Measurements from ENCODE around the gene MGAT5.

The MGAT5 gene

GRCh38 chr2:134411828-134412638, 158.2 kb downstream of the MGAT5 start:
- no peaks in the 10 kb centered on the region for H3K9me3 ChIP-seq
- H3K4me1 ChIP-seq = peaks cover 9% of the 10 kb centered on the region
- H3K27me3 ChIP-seq (ENCODE audit: low read depth) = no peaks in the 10 kb centered on the region
- in situ Hi-C loops (cut with MboI; ENCODE audit: low sequenced_read_pairs) = loop anchor here (5.0 to 25.0 kb wide), 2 partner anchors 295 to 525 kb away; no protein-coding TSS in a partner anchor
- peak; percentile 62 to 71 for DNase-seq (ENCODE audit: low spot score in 2 of 2)
- H3K4me3 ChIP-seq = no peak overlapping the region
- H3K36me3 ChIP-seq (replicated peaks) = no peaks in the 10 kb centered on the region

GRCh38 chr2:134412639-134412999, 158.7 kb downstream of the MGAT5 start:
- Histone ChIP-seq H3K4me1 (peaks cover 9% of the 10 kb centered on the region), H3K9me3 (no peaks in the 10 kb centered on the region), H3K4me3 (no peak overlapping the region), H3K36me3 (replicated peaks) (no peaks in the 10 kb centered on the region), H3K27me3 (ENCODE audit: low read depth) (no peaks in the 10 kb centered on the region)
- in situ Hi-C loops (cut with MboI; ENCODE audit: low sequenced_read_pairs) = loop anchor here (5.0 to 25.0 kb wide), 2 partner anchors 295 to 525 kb away; no protein-coding TSS in a partner anchor
- no peak for DNase-seq (ENCODE audit: low spot score in 2 of 2)

GRCh38 chr2:134413430-134413829, 159.6 kb downstream of the MGAT5 start:
- in situ Hi-C loops (cut with MboI; ENCODE audit: low sequenced_read_pairs) = loop anchor here (5.0 to 25.0 kb wide), 2 partner anchors 296 to 526 kb away; no protein-coding TSS in a partner anchor
- H3K36me3 ChIP-seq (replicated peaks) = no peaks in the 10 kb centered on the region
- H3K4me1 ChIP-seq = peaks cover 9% of the 10 kb centered on the region
- no peak overlapping the region for H3K4me3 ChIP-seq
- H3K9me3 ChIP-seq = no peaks in the 10 kb centered on the region
- DNase-seq (ENCODE audit: low spot score in 2 of 2) = no peak
- no peaks in the 10 kb centered on the region for H3K27me3 ChIP-seq (ENCODE audit: low read depth)

GRCh38 chr2:134413912-134414311, 160.0 kb downstream of the MGAT5 start:
- Histone ChIP-seq H3K36me3 (replicated peaks) (no peaks in the 10 kb centered on the region), H3K9me3 (no peaks in the 10 kb centered on the region), H3K4me1 (peaks cover 5% of the 10 kb centered on the region), H3K27me3 (ENCODE audit: low read depth) (no peaks in the 10 kb centered on the region), H3K4me3 (no peak overlapping the region)
- in situ Hi-C loops (cut with MboI; ENCODE audit: low sequenced_read_pairs) = loop anchor here (5.0 to 25.0 kb wide), 2 partner anchors 297 to 527 kb away; no protein-coding TSS in a partner anchor
- DNase-seq (ENCODE audit: low spot score in 2 of 2) = no peak

GRCh38 chr2:134416018-134416417, 162.1 kb downstream of the MGAT5 start:
- no peak overlapping the region for H3K4me3 ChIP-seq

GRCh38 chr2:134416637-134417036, 162.8 kb downstream of the MGAT5 start:
- Histone ChIP-seq H3K4me3 (no peak overlapping the region), H3K27me3 (ENCODE audit: low read depth) (no peaks in the 10 kb centered on the region), H3K9me3 (no peaks in the 10 kb centered on the region), H3K4me1 (no peaks in the 10 kb centered on the region), H3K36me3 (replicated peaks) (no peaks in the 10 kb centered on the region)
- in situ Hi-C loops (cut with MboI; ENCODE audit: low sequenced_read_pairs) = loop anchor here (25.0 kb wide), 1 partner anchor 529 kb away; no protein-coding TSS in a partner anchor
- DNase-seq (ENCODE audit: low spot score in 2 of 2) = no peak

More at GRCh38 chr2:134416018-134416417, 162.1 kb downstream of the MGAT5 start:
- in situ Hi-C loops (cut with MboI; ENCODE audit: low sequenced_read_pairs) = loop anchor here (25.0 kb wide), 1 partner anchor 529 kb away; no protein-coding TSS in a partner anchor
- H3K27me3 ChIP-seq (ENCODE audit: low read depth) = no peaks in the 10 kb centered on the region
- no peak for DNase-seq (ENCODE audit: low spot score in 2 of 2)
- H3K4me1 ChIP-seq = no peaks in the 10 kb centered on the region
- no peaks in the 10 kb centered on the region for H3K9me3 ChIP-seq
- H3K36me3 ChIP-seq (replicated peaks) = no peaks in the 10 kb centered on the region

- Histone ChIP-seq H3K4me1 (no peaks in the 10 kb centered on the region), H3K4me3 (no peak overlapping the region), H3K36me3 (replicated peaks) (no peaks in the 10 kb centered on the region), H3K27me3 (ENCODE audit: low read depth) (no peaks in the 10 kb centered on the region), H3K9me3 (no peaks in the 10 kb centered on the region)
- DNase-seq (ENCODE audit: low spot score in 2 of 2) = no peak
- in situ Hi-C loops (cut with MboI; ENCODE audit: low sequenced_read_pairs) = loop anchor here (25.0 kb wide), 1 partner anchor 531 kb away; no protein-coding TSS in a partner anchor
Observed at GRCh38 chr2:134417968-134418582, 164.2 kb downstream of the MGAT5 start.

- Histone ChIP-seq H3K4me3 (no peak overlapping the region), H3K36me3 (replicated peaks) (no peaks in the 10 kb centered on the region; the same call in 1 of the 2 replicates), H3K4me1 (no peaks in the 10 kb centered on the region), H3K9me3 (no peaks in the 10 kb centered on the region), H3K27me3 (ENCODE audit: low read depth) (no peaks in the 10 kb centered on the region)
- DNase-seq (ENCODE audit: low spot score in 2 of 2) = no peak
- in situ Hi-C loops (cut with MboI; ENCODE audit: low sequenced_read_pairs) = loop anchor here (25.0 kb wide), 1 partner anchor 533 kb away; no protein-coding TSS in a partner anchor
Observed at GRCh38 chr2:134420259-134420658, 166.4 kb downstream of the MGAT5 start.

GRCh38 chr2:134420920-134421319, 167.0 kb downstream of the MGAT5 start:
- no peaks in the 10 kb centered on the region for H3K4me1 ChIP-seq
- H3K36me3 ChIP-seq (replicated peaks) = no peaks in the 10 kb centered on the region; the same call in 1 of the 2 replicates
- H3K27me3 ChIP-seq (ENCODE audit: low read depth) = no peaks in the 10 kb centered on the region
- H3K4me3 ChIP-seq = no peak overlapping the region
- in situ Hi-C loops (cut with MboI; ENCODE audit: low sequenced_read_pairs) = loop anchor here (25.0 kb wide), 1 partner anchor 534 kb away; no protein-coding TSS in a partner anchor
- DNase-seq (ENCODE audit: low spot score in 2 of 2) = no peak
- no peaks in the 10 kb centered on the region for H3K9me3 ChIP-seq

- Histone ChIP-seq H3K27me3 (ENCODE audit: low read depth) (no peaks in the 10 kb centered on the region), H3K9me3 (no peaks in the 10 kb centered on the region), H3K4me3 (no peak overlapping the region), H3K36me3 (replicated peaks) (no peaks in the 10 kb centered on the region; the same call in 1 of the 2 replicates), H3K4me1 (no peaks in the 10 kb centered on the region)
- DNase-seq (ENCODE audit: low spot score in 2 of 2) = no peak
- in situ Hi-C loops (cut with MboI; ENCODE audit: low sequenced_read_pairs) = loop anchor here (25.0 kb wide), 1 partner anchor 534 kb away; no protein-coding TSS in a partner anchor
Observed at GRCh38 chr2:134421556-134422328, 167.9 kb downstream of the MGAT5 start.

- Histone ChIP-seq H3K4me3 (no peak overlapping the region), H3K9me3 (no peaks in the 10 kb centered on the region), H3K36me3 (replicated peaks) (no peaks in the 10 kb centered on the region; the same call in 1 of the 2 replicates), H3K4me1 (no peaks in the 10 kb centered on the region), H3K27me3 (ENCODE audit: low read depth) (no peaks in the 10 kb centered on the region)
- in situ Hi-C loops (cut with MboI; ENCODE audit: low sequenced_read_pairs) = no loop called here
- no peak for DNase-seq (ENCODE audit: low spot score in 2 of 2)
Observed at GRCh38 chr2:134425724-134426496, 172.0 kb downstream of the MGAT5 start.

- H3K9me3 ChIP-seq = no peaks in the 10 kb centered on the region
- no peak overlapping the region for H3K4me3 ChIP-seq
- in situ Hi-C loops (cut with MboI; ENCODE audit: low sequenced_read_pairs) = no loop called here
- no peaks in the 10 kb centered on the region for H3K27me3 ChIP-seq (ENCODE audit: low read depth)
- no peak for DNase-seq (ENCODE audit: low spot score in 2 of 2)
- H3K36me3 ChIP-seq (replicated peaks) = no peaks in the 10 kb centered on the region; the same call in 1 of the 2 replicates
- no peaks in the 10 kb centered on the region for H3K4me1 ChIP-seq
Observed at GRCh38 chr2:134426721-134427120, 172.8 kb downstream of the MGAT5 start.

Measured in HAP-1 (cell line).